AG10803 (cell line): Measurements from ENCODE around the gene PCSK2.

ENCODE experiments used
- DNase-seq: peaks from one replicate; pipeline ENCODE4 v3.0.0; 2010; ENCODE audit warnings: low read depth
- H3K4me3 ChIP-seq: 2 replicates; pipeline ENCODE4 v1.5.1; 2011; ENCODE audit warnings: mild to moderate bottlenecking, low read length, control low read depth
- CTCF ChIP-seq: conservative IDR thresholded peaks from 2 replicates; pipeline ENCODE4 v1.5.1; 2011; ENCODE audit warnings: mild to moderate bottlenecking, low read length, control low read depth, inconsistent platforms

PCSK2 gene

GRCh38 chr20:17227219-17227575, 357 bp downstream of the PCSK2 start:
- no peak for TF ChIP-seq CTCF
- no peak for DNase-seq
- no peak overlapping the region; the same call in 1 of the 2 replicates for H3K4me3 ChIP-seq

- no peak overlapping the region for H3K4me3 ChIP-seq
- TF ChIP-seq CTCF = no peak
- DNase-seq = peak; percentile 5
These were observed 1.1 kb downstream of the PCSK2 start for GRCh38 chr20:17227669-17228623.

GRCh38 chr20:17228624-17229061, 1.8 kb downstream of the PCSK2 start:
- TF ChIP-seq CTCF = no peak
- H3K4me3 ChIP-seq = no peak overlapping the region
- DNase-seq = no peak

GRCh38 chr20:17229256-17229655, 2.4 kb downstream of the PCSK2 start:
- no peak for DNase-seq
- no peak for TF ChIP-seq CTCF
- H3K4me3 ChIP-seq = no peak overlapping the region

GRCh38 chr20:17233626-17234025, 6.8 kb downstream of the PCSK2 start:
- DNase-seq = no peak
- no peak for TF ChIP-seq CTCF

GRCh38 chr20:17236766-17237165, 9.9 kb downstream of the PCSK2 start:
- DNase-seq = no peak
- no peak overlapping the region for H3K4me3 ChIP-seq
- TF ChIP-seq CTCF = no peak

More at GRCh38 chr20:17233626-17234025, 6.8 kb downstream of the PCSK2 start:
- no peak overlapping the region for H3K4me3 ChIP-seq

GRCh38 chr20:17248224-17248623, 21.4 kb downstream of the PCSK2 start:
- no peak for DNase-seq
- no peak overlapping the region for H3K4me3 ChIP-seq
- TF ChIP-seq CTCF = no peak
